Stimulated activated naive CD8-positive, alpha-beta T cell treated with anti-CD3 and anti-CD28 coated beads, Interleukin-15, Interleukin-2, amounts not matched to agents 100 ng/mL and 50 ng/mL, for 24 hours (primary cell): Measurements from ENCODE around the gene SHTN1.
A peak's percentile ranks its signal among the peaks of the same experiment; 100 is the strongest.

ENCODE experiments used
- H3K27ac Mint-ChIP-seq: one replicate; pipeline ENCODE4 v1.8.0; 2021; ENCODE audit warnings: mild to moderate bottlenecking, mixed read lengths
- H3K27me3 Mint-ChIP-seq: one replicate; pipeline ENCODE4 v1.8.0; 2021; ENCODE audit warnings: mixed read lengths
- H3K36me3 Mint-ChIP-seq: one replicate; pipeline ENCODE4 v1.8.0; 2021; ENCODE audit warnings: low read depth, mixed read lengths
- H3K4me1 Mint-ChIP-seq: one replicate; pipeline ENCODE4 v1.8.0; 2021; ENCODE audit warnings: low read depth, mixed read lengths
- H3K4me3 Mint-ChIP-seq: one replicate; pipeline ENCODE4 v1.8.0; 2021; ENCODE audit warnings: mild to moderate bottlenecking, mixed read lengths
- H3K9me3 Mint-ChIP-seq: one replicate; pipeline ENCODE4 v1.8.0; 2021; ENCODE audit warnings: mixed read lengths

SHTN1 gene

DNA sequence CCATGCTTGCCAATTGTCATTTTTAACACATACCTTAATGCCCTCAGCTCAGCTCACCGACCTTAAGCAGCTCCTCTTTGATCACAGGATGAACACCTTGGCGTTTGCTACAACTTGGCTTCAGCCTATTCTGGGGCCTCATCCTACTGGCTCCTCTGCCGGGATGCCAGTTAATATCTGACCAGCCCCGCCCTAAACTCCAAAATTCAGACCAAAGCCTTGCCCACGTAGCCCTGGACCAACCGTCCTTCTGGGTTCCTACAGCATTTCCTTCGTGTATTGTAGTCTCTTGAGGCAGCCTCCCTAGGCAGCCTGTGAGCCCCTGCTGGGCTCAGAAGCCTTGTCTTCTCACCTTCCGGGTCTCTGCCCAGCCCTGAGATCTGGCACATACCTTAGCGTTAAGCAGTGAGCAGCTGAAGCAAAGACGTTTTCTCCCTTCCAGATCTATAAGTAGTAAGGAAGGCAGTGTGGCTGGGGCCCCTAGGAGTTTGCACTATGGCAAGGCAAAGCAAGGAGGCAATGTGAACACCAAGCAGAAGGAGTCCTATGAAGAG is 154.9 kb downstream of the SHTN1 start:
- H3K27me3 Mint-ChIP-seq, result peaks cover 62% of the 10 kb centered on the region

DNA sequence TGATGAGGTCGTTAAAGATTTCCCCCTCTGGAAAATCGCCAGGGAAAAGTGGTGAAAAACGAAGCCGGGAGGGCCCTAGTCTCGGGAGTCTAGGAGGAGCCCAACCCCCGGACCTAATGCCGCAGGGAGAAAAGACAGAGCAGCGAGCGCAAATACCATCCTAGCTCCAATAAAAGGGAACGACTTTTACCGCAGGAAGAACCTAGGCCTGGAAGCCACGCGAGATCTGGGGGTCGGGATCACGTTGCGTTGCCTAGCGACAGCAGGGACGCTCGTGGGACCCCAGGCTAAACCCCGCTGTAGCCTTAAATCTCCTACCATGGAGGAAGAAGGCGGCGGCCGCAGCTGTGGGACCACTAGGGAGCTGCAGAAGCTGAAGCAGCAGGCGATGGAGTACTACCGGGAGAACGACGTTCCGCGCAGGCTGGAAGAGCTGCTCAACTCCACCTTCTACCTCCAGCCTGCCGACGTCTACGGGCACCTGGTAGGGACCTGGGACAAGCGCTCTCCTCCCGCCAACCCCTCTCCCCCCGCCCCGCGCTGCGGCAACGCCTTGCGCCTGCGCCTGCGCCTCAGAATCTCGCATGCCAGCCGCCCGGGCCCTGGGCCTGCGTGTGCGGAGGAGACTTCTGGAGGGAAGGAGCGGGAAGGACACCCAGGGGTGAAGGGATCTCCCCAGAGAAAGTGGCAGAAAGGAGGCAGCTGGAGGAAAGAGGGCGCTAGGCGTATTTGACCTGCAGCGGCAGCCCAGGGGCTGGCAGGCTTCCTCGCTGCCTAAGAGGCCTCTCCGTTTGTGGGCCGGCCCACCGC is 155.5 kb downstream of the SHTN1 start, which contains the start of gene ENO4:
ENO4 (plus strand) TSS at position 252 of the 810 bp plus-strand sequence; CDS start at position 320, 68 bp downstream.
- Mint-ChIP-seq H3K36me3 (no peaks in the 10 kb centered on the region), H3K9me3 (no peaks in the 10 kb centered on the region), H3K27me3 (peaks cover 64% of the 10 kb centered on the region), H3K4me3 (peak within 1 kb of the TSS; percentile 35), H3K27ac (no peak within 1 kb of the TSS), H3K4me1 (peaks cover 10% of the 10 kb centered on the region)

More for the DNA sequence above, 154.9 kb downstream of the SHTN1 start:
- H3K36me3 Mint-ChIP-seq, result no peaks in the 10 kb centered on the region
- no peak overlapping the region for H3K27ac Mint-ChIP-seq
- H3K4me1 Mint-ChIP-seq, result peaks cover 10% of the 10 kb centered on the region
- no peak overlapping the region for H3K4me3 Mint-ChIP-seq
- no peaks in the 10 kb centered on the region for H3K9me3 Mint-ChIP-seq

DNA sequence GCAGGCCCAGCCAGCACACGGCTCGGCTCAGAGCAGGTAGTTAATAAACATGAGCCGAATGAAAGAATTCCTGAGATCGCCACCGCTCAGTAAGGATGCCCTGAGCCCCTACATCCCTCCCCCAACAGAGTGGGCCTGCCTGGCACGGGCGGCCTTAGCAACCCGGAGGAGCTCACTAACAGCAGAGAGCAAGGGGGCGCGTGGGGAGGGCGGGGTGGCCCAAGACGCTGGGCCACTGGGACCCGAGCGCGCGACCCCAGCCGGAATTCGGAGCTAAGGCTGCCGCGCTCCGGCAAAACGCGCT is 156.1 kb downstream of the SHTN1 start:
- peaks cover 69% of the 10 kb centered on the region for H3K27me3 Mint-ChIP-seq
- H3K27ac Mint-ChIP-seq, result no peak overlapping the region
- H3K36me3 Mint-ChIP-seq, result no peaks in the 10 kb centered on the region
- no peaks in the 10 kb centered on the region for H3K9me3 Mint-ChIP-seq
- H3K4me1 Mint-ChIP-seq, result peaks cover 10% of the 10 kb centered on the region
- peak overlapping the region; percentile 35 for H3K4me3 Mint-ChIP-seq

DNA sequence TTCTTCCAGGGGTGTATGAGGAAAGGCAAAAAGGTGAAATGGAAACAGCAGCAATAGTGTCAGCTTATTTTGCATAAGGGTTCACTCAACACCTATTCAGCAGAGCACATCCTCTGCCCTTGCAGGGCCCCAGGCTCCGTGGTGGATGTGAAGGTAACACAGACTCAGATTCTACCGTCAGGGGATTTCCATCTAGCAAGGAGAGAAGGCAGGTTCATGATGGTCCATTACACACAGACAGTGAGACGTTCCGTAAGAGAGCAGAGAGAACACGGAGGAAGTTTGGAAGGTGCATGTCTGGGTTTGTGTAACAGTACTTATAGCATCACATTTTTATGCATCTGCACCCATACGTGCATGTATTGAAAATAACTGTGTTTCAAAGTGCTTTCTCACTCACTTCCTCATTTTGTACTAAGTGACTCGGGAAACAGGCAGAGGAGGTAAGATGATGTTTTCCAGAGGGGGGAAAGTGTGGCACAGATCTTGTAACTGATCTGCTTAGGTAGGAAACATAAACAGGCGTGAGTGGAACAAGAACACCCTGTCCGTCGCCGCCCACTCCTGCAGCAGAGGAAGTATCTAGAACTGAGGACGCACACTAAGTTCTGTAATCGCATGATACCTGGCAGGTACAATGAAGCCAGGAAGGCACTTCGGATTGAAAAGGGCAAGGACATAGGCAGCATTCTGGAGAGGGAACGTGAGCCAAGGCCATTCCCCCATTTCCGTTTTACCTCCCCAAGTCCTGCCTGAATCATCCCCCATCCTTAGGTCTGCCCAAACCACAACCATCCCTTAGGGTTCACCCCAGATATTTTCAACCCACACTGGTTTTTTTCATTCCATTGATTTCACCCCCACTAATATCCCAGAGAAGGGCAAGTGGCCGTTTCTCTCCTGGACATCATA is 156.7 kb downstream of the SHTN1 start:
- Mint-ChIP-seq H3K4me3 (peak overlapping the region; percentile 35), H3K27me3 (peaks cover 69% of the 10 kb centered on the region), H3K27ac (no peak overlapping the region), H3K9me3 (no peaks in the 10 kb centered on the region), H3K4me1 (peaks cover 10% of the 10 kb centered on the region), H3K36me3 (no peaks in the 10 kb centered on the region)

DNA sequence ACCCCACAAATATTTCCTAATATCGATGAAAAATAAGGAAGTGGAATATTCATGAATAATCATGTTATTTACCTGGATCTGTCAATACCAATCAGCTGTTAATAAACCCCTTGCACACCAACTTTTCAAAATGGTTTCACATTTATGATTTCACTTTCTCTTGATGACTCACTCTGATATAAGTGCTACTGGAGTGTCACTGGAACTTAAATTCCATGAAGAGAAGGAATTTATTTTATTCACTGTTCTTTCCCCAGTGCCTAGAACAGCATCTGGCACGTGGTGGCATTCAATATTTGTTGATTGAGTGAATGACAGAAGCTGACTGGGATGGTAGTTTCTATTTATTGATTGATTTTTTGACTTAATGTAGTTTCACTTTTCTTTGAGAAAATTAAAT is 159.2 kb downstream of the SHTN1 start:
- no peaks in the 10 kb centered on the region for H3K36me3 Mint-ChIP-seq
- H3K9me3 Mint-ChIP-seq, result no peaks in the 10 kb centered on the region
- H3K4me3 Mint-ChIP-seq, result no peak overlapping the region
- peaks cover 60% of the 10 kb centered on the region for H3K27me3 Mint-ChIP-seq
- peaks cover 10% of the 10 kb centered on the region for H3K4me1 Mint-ChIP-seq
- no peak overlapping the region for H3K27ac Mint-ChIP-seq

DNA sequence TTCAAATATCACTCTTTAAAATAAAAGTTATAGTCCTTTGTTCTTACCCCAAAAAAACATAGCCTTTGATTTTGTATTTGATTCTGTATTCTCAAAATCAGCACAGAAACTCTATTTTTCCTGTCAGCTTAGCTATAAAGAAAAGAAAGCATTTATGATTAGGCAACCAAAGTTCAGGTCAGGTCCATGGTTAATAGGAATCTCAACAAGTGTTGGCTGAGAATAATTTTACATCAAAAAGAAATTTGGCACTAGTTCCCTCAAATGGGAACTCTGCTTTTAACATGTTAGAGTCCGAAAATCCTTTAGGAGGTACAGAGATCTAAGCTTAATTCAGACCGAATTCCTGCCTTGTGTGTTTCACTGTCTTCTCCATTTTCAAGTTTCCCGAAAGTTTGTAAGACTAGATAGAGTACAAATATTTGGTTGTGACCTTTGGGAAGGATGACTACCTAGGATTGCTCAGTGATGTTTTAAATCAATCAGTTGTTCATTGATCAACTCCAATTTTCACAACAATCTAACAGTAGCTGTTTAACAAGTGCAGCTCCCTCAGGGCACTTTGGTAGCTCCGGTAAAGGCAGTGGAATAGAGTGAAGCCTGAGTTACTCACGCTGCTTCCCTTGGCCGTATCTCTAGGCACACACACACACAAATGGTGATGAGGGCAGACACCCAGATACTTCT is 164.5 kb downstream of the SHTN1 start:
- H3K27ac Mint-ChIP-seq, result no peak overlapping the region
- H3K4me3 Mint-ChIP-seq, result no peak overlapping the region
- no peaks in the 10 kb centered on the region for H3K36me3 Mint-ChIP-seq
- peaks cover 15% of the 10 kb centered on the region for H3K27me3 Mint-ChIP-seq
- no peaks in the 10 kb centered on the region for H3K4me1 Mint-ChIP-seq
- H3K9me3 Mint-ChIP-seq, result no peaks in the 10 kb centered on the region

DNA sequence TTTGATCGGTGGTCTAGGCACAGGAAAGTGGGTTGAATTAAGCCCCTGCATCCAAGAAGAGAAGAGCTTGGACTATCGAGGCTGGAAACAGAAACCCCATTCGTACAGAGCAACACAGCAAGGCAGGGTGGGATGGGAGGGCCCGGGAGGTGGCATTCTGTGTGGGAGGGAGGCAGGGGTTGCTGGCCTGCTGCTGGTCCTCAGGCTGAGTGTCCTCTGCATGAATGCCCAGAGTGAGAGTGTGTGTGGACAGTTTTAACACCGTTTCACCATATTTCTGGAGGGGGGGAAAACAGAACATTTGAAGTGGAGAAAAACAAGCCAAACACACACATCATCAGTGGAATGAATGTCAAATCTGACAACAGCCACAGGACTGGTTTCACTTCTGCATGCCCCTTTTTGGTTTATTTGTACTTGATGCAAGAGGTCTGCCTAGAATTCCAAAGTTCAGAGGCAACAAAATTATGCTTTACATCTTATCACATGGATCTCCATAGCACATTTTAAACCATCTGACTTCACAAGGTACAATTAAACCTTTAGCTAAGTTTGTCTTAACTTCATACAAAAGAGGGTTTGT is 166.8 kb downstream of the SHTN1 start:
- no peaks in the 10 kb centered on the region for H3K4me1 Mint-ChIP-seq
- H3K36me3 Mint-ChIP-seq, result no peaks in the 10 kb centered on the region
- H3K9me3 Mint-ChIP-seq, result no peaks in the 10 kb centered on the region
- H3K27me3 Mint-ChIP-seq, result peaks cover 4% of the 10 kb centered on the region
- no peak overlapping the region for H3K4me3 Mint-ChIP-seq
- no peak overlapping the region for H3K27ac Mint-ChIP-seq

DNA sequence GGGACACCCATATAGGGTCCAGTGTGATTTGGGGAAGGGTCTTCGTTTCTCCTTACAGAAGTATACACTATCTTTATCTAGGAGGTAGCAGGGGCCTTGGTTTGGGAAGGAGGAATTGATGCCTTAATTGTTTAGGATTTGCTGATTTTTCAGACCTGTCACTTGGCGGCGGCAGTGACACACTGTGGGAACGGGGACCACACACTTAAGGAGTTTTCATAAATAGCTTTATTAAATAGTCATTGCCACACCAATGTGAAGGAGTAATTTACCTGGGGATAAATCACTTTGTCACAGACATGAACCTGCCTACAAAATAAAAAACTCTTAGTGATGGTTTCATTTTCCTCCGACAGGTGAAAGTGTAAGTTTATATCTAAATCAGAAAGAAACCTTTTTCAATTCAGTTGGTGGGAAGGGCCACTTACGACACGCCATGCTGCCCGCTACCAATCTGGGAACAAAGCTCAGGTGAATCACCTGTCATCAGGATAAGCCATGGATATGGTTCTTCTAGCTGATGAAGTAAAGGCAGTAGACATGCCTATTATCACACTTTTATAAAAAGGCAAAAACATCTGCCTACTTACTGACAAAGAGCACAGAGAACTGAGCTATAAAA is 168.0 kb downstream of the SHTN1 start:
- no peaks in the 10 kb centered on the region for H3K9me3 Mint-ChIP-seq
- no peaks in the 10 kb centered on the region for H3K36me3 Mint-ChIP-seq
- peaks cover 4% of the 10 kb centered on the region for H3K27me3 Mint-ChIP-seq
- no peaks in the 10 kb centered on the region for H3K4me1 Mint-ChIP-seq
- no peak overlapping the region for H3K4me3 Mint-ChIP-seq
- H3K27ac Mint-ChIP-seq, result no peak overlapping the region

DNA sequence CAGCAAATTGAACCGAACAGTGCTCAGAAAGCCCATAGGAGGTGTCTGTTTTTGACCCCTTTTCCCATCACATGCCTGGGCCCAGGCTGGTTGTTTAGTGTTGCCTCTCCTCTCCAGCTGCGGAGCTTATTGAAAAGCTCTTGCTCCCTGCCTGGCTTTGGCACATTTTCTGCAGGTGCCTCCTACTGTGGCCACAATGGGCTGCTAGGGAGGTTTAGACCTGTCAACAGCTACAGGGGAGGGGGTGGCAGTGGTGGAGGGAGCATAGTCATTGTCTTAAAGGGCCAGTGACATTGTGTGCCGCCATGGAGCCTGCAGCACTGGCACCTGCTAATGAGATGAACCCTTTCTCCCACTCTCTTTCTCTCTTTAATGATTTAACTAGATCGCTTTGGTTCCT is 168.9 kb downstream of the SHTN1 start:
- Mint-ChIP-seq H3K4me1 (no peaks in the 10 kb centered on the region), H3K27ac (no peak overlapping the region), H3K36me3 (no peaks in the 10 kb centered on the region), H3K4me3 (no peak overlapping the region), H3K27me3 (peaks cover 3% of the 10 kb centered on the region), H3K9me3 (no peaks in the 10 kb centered on the region)

DNA sequence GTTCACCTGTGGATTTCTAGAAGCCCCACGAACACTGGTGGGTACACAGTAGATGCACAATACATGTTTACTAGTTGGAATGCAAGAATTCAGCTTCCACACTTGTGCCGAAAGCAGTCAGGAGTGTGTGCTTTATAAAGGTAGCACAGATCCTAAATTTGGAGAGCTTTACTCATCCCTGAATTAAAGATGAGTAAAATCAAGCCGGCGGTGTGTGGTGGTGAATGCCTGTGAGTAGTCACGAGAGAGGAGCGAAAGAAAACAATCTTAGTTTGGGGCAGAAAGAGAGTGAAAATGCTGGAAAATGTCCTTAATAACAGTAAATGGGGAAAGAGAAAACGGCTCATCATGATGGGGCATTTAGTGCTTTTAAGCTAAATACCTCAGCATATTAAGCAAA is 169.3 kb downstream of the SHTN1 start:
- Mint-ChIP-seq H3K4me3 (no peak overlapping the region), H3K27ac (no peak overlapping the region), H3K36me3 (no peaks in the 10 kb centered on the region), H3K4me1 (no peaks in the 10 kb centered on the region), H3K27me3 (no peaks in the 10 kb centered on the region), H3K9me3 (no peaks in the 10 kb centered on the region)

DNA sequence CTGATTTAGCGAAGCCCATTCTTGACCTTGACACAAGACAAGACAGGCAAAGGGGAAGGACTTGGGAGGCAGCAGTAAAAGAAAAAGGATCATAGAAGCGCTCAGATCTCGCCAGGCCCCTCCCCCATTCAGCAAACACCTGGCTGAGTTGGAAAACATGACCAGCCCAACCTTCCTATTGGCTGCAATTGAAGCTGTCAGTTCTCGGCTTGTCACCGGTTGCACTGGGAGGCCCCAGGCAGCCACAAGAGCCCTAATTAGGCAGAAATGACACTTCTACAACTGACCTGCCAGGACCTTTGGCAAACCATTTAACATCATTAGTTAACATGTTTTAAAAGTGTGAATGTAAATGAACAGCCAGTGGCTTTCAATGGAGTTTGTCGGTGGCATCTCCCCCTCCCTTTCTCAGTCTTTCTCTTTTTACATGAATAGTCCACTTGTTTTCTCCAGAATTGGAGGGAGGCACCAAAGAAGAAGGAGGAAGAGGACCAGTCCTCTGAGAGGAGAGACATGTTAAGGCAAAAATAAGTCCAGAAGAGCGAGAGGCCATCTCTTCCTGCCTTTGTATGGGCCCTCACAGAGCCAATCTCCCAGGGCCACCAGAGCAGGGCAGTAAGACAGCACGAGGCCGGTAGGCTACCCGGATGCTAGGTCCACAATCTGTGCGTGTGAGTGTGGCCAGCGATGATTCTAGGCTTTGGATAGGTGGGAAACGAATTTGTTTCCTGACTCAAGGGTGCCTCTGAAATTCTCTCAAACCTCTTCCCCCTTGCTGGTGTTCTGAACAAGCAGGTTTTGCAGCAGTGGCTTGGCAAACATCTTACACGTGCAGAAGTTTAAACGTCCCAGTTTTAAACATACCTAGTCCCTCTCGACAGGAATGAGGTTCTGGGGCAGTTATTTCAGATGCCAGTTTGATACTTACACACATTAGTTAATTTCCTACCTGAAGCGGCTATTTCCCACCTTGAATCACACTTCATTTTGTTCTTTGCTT is 170.7 kb downstream of the SHTN1 start:
- H3K36me3 Mint-ChIP-seq, result no peaks in the 10 kb centered on the region
- no peak overlapping the region for H3K4me3 Mint-ChIP-seq
- no peaks in the 10 kb centered on the region for H3K9me3 Mint-ChIP-seq
- H3K4me1 Mint-ChIP-seq, result no peaks in the 10 kb centered on the region
- no peaks in the 10 kb centered on the region for H3K27me3 Mint-ChIP-seq
- H3K27ac Mint-ChIP-seq, result no peak overlapping the region

DNA sequence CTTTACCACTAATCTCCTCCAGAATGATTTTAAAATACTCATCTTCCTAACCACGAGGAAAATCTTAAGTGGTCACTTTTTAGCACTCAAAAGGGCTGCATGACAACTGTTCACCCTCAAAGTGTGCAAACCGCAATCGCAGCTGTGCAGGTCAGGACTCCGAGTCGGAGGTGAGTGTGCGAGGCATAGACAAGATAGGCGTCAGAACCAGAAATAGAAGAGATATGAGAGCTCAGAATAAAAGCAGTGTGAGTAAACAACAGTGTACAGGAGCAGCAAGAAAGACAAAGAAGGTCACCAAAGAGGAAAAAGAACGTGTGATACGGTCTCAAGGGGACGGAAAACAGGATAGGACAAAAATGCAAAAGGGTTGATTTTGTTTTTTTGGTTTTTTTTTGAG is 173.2 kb downstream of the SHTN1 start:
- H3K9me3 Mint-ChIP-seq, result no peaks in the 10 kb centered on the region
- H3K27ac Mint-ChIP-seq, result no peak overlapping the region
- peaks cover 4% of the 10 kb centered on the region for H3K27me3 Mint-ChIP-seq
- no peak overlapping the region for H3K4me3 Mint-ChIP-seq
- no peaks in the 10 kb centered on the region for H3K4me1 Mint-ChIP-seq
- no peaks in the 10 kb centered on the region for H3K36me3 Mint-ChIP-seq
